HepG2 (cell line): ENCODE measurements around the gene C10orf53. TPM values are rescaled to one million over a fixed set of nuclear protein-coding genes. Genes with fewer than 3 reads are reported as not detected.

ENCODE experiments used
- ATAC-seq: fragments of 200-7000 bp; cut with Tn5 transposase; 3 replicates; pipeline ENCODE4 v1.9.1; 2020; ENCODE audit warnings: mild to moderate bottlenecking, moderate library complexity
- BruUV-seq: library from RNA; stranded (reverse); fragments of 400-500 nt; replicated peaks from 2 replicates; lab custom pipeline; 2021; lab: Mats Ljungman, UMichigan
- CTCF ChIA-PET: fragments of 300-600 bp; formaldehyde crosslinking; extraction: SDS; loops from one replicate; lab custom pipeline; 2021; ENCODE audit warnings: low total read pairs, inconsistent platforms, low intra/inter-chr PET ratio; lab: Yijun Ruan, JAX
- POLR2A ChIA-PET: fragments of 350-600 bp; sonication (Branson Sonifier 250); formaldehyde crosslinking; loops from one replicate; lab custom pipeline; 2020; ENCODE audit warnings: antibody characterized with exemption, inconsistent platforms; lab: Yijun Ruan, JAX
- DNase-seq: peaks from one replicate; pipeline ENCODE4 v3.0.0-alpha.2; 2015; ENCODE audit warnings: low spot score
- FAIRE-seq: peaks from 3 replicates; lab custom pipeline; 2011; peaks lifted over from hg19 to GRCh38; lab: Jason Lieb, UNC
- H2AFZ ChIP-seq: one replicate; pipeline ENCODE4 v1.6.1; 2011; ENCODE audit warnings: low read length, inconsistent platforms
- H3K27ac ChIP-seq: fragments of 300-600 bp; 3 replicates; pipeline ENCODE4 v1.8.0; 2011; ENCODE audit warnings: mixed run types, mild to moderate bottlenecking, mixed read lengths, low read length, inconsistent platforms; ENCODE audit not compliant: insufficient read depth; ENCODE audit errors: extremely low read length
- H3K27me3 ChIP-seq, 2 experiments: fragments of 200-600 bp in 1 of 2; 2 replicates in 1 of 2; 3 replicates in 1 of 2; pipeline versions ENCODE4 v1.6.0 to v1.8.0; 2011; ENCODE audit warnings: low read length in 2 of 2, mild to moderate bottlenecking in 2 of 2, moderate library complexity in 2 of 2, inconsistent platforms in 1 of 2; ENCODE audit not compliant: insufficient read depth in 2 of 2, control insufficient read depth in 1 of 2
- H3K36me3 ChIP-seq, 2 experiments: fragments of 200-600 bp in 1 of 2; replicated peaks in 1 of 2; 2 replicates in 1 of 2; 3 replicates in 1 of 2; pipeline versions ENCODE4 v1.5.1 to v1.8.0; 2011; ENCODE audit warnings: low read length in 2 of 2, inconsistent platforms in 1 of 2; ENCODE audit not compliant: insufficient read depth in 2 of 2, control insufficient read depth in 1 of 2
- H3K4me1 ChIP-seq: 2 replicates; pipeline ENCODE4 v1.5.1; 2012; ENCODE audit warnings: low read length, inconsistent platforms; ENCODE audit not compliant: insufficient read depth
- H3K4me2 ChIP-seq: 2 replicates; pipeline ENCODE4 v1.6.0; 2011; ENCODE audit warnings: low read depth, low read length, inconsistent platforms
- H3K4me3 ChIP-seq, 3 experiments: fragments of 200-600 bp in 1 of 3; sonication (generic), shearing (Covaris generic) in 1 of 3; replicated peaks in 1 of 3; 2 replicates each; pipeline ENCODE4 v1.5.1; 2011 to 2016; ENCODE audit warnings: low read length in 3 of 3, inconsistent platforms in 2 of 3, low read depth in 2 of 3, mild to moderate bottlenecking in 2 of 3, control low read depth in 1 of 3, mixed read lengths in 1 of 3; ENCODE audit not compliant: insufficient read depth in 1 of 3
- H3K79me2 ChIP-seq: one replicate; pipeline ENCODE4 v1.6.1; 2011; ENCODE audit warnings: low read length, inconsistent platforms; ENCODE audit not compliant: insufficient read depth
- H3K9ac ChIP-seq: 2 replicates; pipeline ENCODE4 v1.6.0; 2011; ENCODE audit warnings: mild to moderate bottlenecking, low read depth, low read length, inconsistent platforms; ENCODE audit not compliant: insufficient read depth
- H3K9me3 ChIP-seq: 2 replicates; pipeline ENCODE4 v1.5.1; 2012; ENCODE audit warnings: mild to moderate bottlenecking, low read length
- H4K20me1 ChIP-seq: 2 replicates; pipeline ENCODE4 v1.6.0; 2011; ENCODE audit warnings: inconsistent platforms, mild to moderate bottlenecking, low read length, moderate library complexity; ENCODE audit not compliant: insufficient read depth
- ATF2 ChIP-seq: sonication (generic); formaldehyde crosslinking; IDR thresholded peaks from 2 replicates; pipeline ENCODE4 v1.4.0; 2020; ENCODE audit warnings: missing genetic modification reagents
- CHCHD3 ChIP-seq: sonication (generic); formaldehyde crosslinking; IDR thresholded peaks from 2 replicates; pipeline ENCODE4 v1.8.0; 2022; ENCODE audit warnings: mild to moderate bottlenecking, missing genetic modification reagents, moderate library complexity
- KDM1A ChIP-seq: IDR thresholded peaks from 2 replicates; pipeline ENCODE4 v1.6.1; 2016; ENCODE audit warnings: missing compliant biosample characterization
- KMT2A ChIP-seq: sonication (generic); formaldehyde crosslinking; IDR thresholded peaks from 2 replicates; pipeline ENCODE4 v1.4.0; 2020; ENCODE audit warnings: missing genetic modification reagents
- PATZ1 ChIP-seq: sonication (generic); formaldehyde crosslinking; IDR thresholded peaks from 2 replicates; pipeline ENCODE4 v1.4.0; 2020; ENCODE audit warnings: missing genetic modification reagents
- SIX4 ChIP-seq: sonication (generic); formaldehyde crosslinking; IDR thresholded peaks from 2 replicates; pipeline ENCODE4 v1.4.0; 2020; ENCODE audit warnings: missing genetic modification reagents
- SKIL ChIP-seq: sonication (generic); formaldehyde crosslinking; IDR thresholded peaks from 2 replicates; pipeline ENCODE4 v1.8.0; 2022; ENCODE audit warnings: missing genetic modification reagents, mild to moderate bottlenecking, moderate library complexity, borderline replicate concordance
- TEAD3 ChIP-seq: optimal IDR thresholded peaks from 2 replicates; pipeline ENCODE3; 2016; ENCODE audit warnings: borderline replicate concordance
- TMF1 ChIP-seq: sonication (generic); formaldehyde crosslinking; IDR thresholded peaks from 2 replicates; pipeline ENCODE4 v1.8.1; 2022; ENCODE audit warnings: low read depth, missing genetic modification reagents
- ZBTB3 ChIP-seq: sonication (generic); formaldehyde crosslinking; IDR thresholded peaks from 2 replicates; pipeline ENCODE4 v1.4.0; 2020; ENCODE audit warnings: low read depth, mild to moderate bottlenecking, moderate library complexity, missing genetic modification reagents, borderline replicate concordance
- ZFAT ChIP-seq: sonication (generic); formaldehyde crosslinking; conservative IDR thresholded peaks from 2 replicates; pipeline ENCODE4 v1.8.1; 2023; ENCODE audit warnings: missing genetic modification reagents, inconsistent platforms
- ZNF652 ChIP-seq: IDR thresholded peaks from 2 replicates; pipeline ENCODE4 v1.6.1; 2016; ENCODE audit warnings: low read depth, borderline replicate concordance
- ZNF747 ChIP-seq: sonication (generic); formaldehyde crosslinking; IDR thresholded peaks from 2 replicates; pipeline ENCODE4 v1.8.1; 2023; ENCODE audit warnings: missing genetic modification reagents, mild to moderate bottlenecking, borderline replicate concordance
- WGBS: methylation state at CpG from one replicate; pipeline ENCODE4 v1.1.6; 2017; ENCODE audit warnings: low lambda C conversion rate; 5-methylcytosine and 5-hydroxymethylcytosine counted together
- in situ Hi-C: cut with HindIII; loops from 2 replicates; pipeline ENCODE4 v1.10.0; 2017; ENCODE audit warnings: low pct_unique_long_range_greater_than_20kb; ENCODE audit not compliant: extremely low pct_ligation_motif_present
- intact Hi-C: fragments of 100-400 bp; cut with micrococcal nuclease; formaldehyde crosslinking; loops from one replicate; pipeline ENCODE4 v1.10.0; 2022; ENCODE audit not compliant: unreplicated experiment
- polyA plus RNA-seq, 8 experiments: library from polyadenylated mRNA; depleted of rRNA in 3 of 8; stranded (reverse) in 7 of 8; unstranded in 1 of 8; fragments of >200 nt; fragmentation: Illumina TruSeq in 4 of 8; extraction: Trizol in 4 of 8; gene quantifications; 2 replicates each; pipeline versions ENCODE4 v1.2.1 to v1.2.3, GENCODE V29; 2011 to 2016; ENCODE audit warnings: low read depth in 4 of 8, missing spikeins in 1 of 8, mixed read lengths in 1 of 8; ENCODE audit not compliant: insufficient read depth in 1 of 8
- total RNA-seq, 5 experiments: library from RNA; depleted of rRNA; stranded (reverse); fragments of >200 nt; fragmentation: Illumina TruSeq; extraction: Trizol; gene quantifications; 2 replicates each; pipeline ENCODE4 v1.2.3, GENCODE V29; 2016; ENCODE audit warnings: low read depth in 1 of 5

The C10orf53 gene
- total and polyA plus RNA-seq, 2 of the 13 experiments (the other 11 are each of a cell fraction or from before 2014, with no cell fraction given), result not detected

GRCh38 chr10:49642311-49642710 lies 37.1 kb upstream of the C10orf53 start:
- H3K79me2 ChIP-seq, result no peaks in the 10 kb centered on the region
- H3K36me3 ChIP-seq, result no peaks in the 10 kb centered on the region
- H3K9me3 ChIP-seq, result no peaks in the 10 kb centered on the region
- no peak overlapping the region for H3K4me3 ChIP-seq
- peaks cover 3% of the 10 kb centered on the region; the same call in 1 of the 2 replicates for H4K20me1 ChIP-seq
- no peak for TF ChIP-seq ZFAT (CRISPR knock-in tag)
- no peak for TF ChIP-seq TEAD3
- TF ChIP-seq ZNF652 (CRISPR knock-in tag), result no peak
- TF ChIP-seq SKIL (CRISPR knock-in tag), result no peak
- TF ChIP-seq KMT2A (CRISPR knock-in tag), result no peak
- FAIRE-seq, result no peak
- no peak overlapping the region for H3K9ac ChIP-seq
- ChIA-PET POLR2A (no interaction called here), CTCF (no interaction called here)
- peaks cover 0 to 23% of the 10 kb centered on the region in 2 experiments; a peak in 3 of 5 replicates for H3K27me3 ChIP-seq
- in situ Hi-C loops (no loop called here), intact Hi-C loops (no loop called here)
- DNase-seq, result no peak
- H3K4me2 ChIP-seq, result no peak overlapping the region
- H3K4me1 ChIP-seq, result no peaks in the 10 kb centered on the region
- no peak overlapping the region for H3K27ac ChIP-seq
- WGBS, result 43% methylated on average over 1 of the region's 3 CpGs
- ATAC-seq, result no peak
- H2AFZ ChIP-seq, result no peak overlapping the region
- BruUV-seq, result no TSS peak

- Histone ChIP-seq H3K27me3 (peaks cover 0 to 28% of the 10 kb centered on the region in 2 experiments; a peak in 3 of 5 replicates), H3K9ac (no peak overlapping the region), H3K27ac (no peak overlapping the region), H4K20me1 (peaks cover 3% of the 10 kb centered on the region; the same call in 1 of the 2 replicates), H3K9me3 (no peaks in the 10 kb centered on the region), H2AFZ (no peak overlapping the region), H3K4me3 (no peak overlapping the region), H3K79me2 (no peaks in the 10 kb centered on the region), H3K36me3 (no peaks in the 10 kb centered on the region), H3K4me1 (no peaks in the 10 kb centered on the region), H3K4me2 (no peak overlapping the region)
- in situ Hi-C loops (no loop called here), intact Hi-C loops (no loop called here)
- ATAC-seq (no peak), FAIRE-seq (no peak), DNase-seq (no peak)
- POLR2A ChIA-PET, result no interaction called here
- CTCF ChIA-PET, result no interaction called here
- WGBS, result 8% methylated on average over 3 of the region's 5 CpGs
- BruUV-seq, result no TSS peak
- TF ChIP-seq ZBTB3 (CRISPR knock-in tag) (no peak), ATF2 (CRISPR knock-in tag) (no peak), ZNF747 (CRISPR knock-in tag) (no peak), PATZ1 (CRISPR knock-in tag) (no peak), SIX4 (CRISPR knock-in tag) (no peak), CHCHD3 (CRISPR knock-in tag) (no peak), KDM1A (CRISPR knock-in tag) (no peak), TMF1 (CRISPR knock-in tag) (no peak)
Observed at GRCh38 chr10:49643241-49644034, 36.0 kb upstream of the C10orf53 start.
